Measurements from ENCODE around the gene MCFD2. TPM values are rescaled to one million over a fixed set of nuclear protein-coding genes. Genes with fewer than 3 reads are reported as not detected.

The MCFD2 gene
- polyA plus RNA-seq, 1 of the 3 experiments (the other 2 are of a cell fraction) = 88.2 TPM

DNA sequence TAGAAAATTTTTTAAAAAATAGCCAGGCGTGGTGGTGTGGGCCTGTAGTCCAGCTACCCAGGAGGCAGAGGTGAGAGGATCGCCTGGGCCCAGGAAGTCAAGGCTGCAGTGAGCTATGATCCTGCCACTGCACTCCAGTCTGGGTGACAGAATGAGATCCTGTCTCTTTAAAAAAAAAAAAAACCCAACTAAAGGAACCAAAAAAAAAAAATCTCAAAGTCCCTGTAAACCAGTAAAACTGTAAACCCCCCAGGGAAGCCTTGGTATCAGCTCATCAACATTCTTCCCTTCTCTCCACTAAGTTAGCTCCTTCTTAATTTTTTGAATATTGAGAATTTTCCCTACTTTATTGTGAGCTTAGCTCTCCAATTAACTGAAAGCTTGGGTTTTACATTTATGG is 8.4 kb upstream of the MCFD2 start:
- POLR2A ChIA-PET = interaction anchor here (1.6 kb wide), 1 partner anchor 8 kb away, joined by 3 read pairs; the partner anchor contains the start of gene MCFD2
- no peak overlapping the region for H2AFZ ChIP-seq (ENCODE audit: low read depth)
- CTCF ChIA-PET = interaction anchor here (1.9 to 12.2 kb wide), 3 partner anchors 13 to 400 kb away, joined by 6 to 107 read pairs (median 6); no protein-coding TSS in a partner anchor
- H3K36me3 ChIP-seq (replicated peaks in 1 of 2; ENCODE audit: control insufficient read depth in 1 of 2, insufficient read depth in 2 of 2, low read length in 1 of 2) = peaks cover 0 to 12% of the 10 kb centered on the region in 2 experiments
- H3K9me3 ChIP-seq = peaks cover 17% of the 10 kb centered on the region
- DNase-seq = no peak
- no peaks in the 10 kb centered on the region for H3K27me3 ChIP-seq (ENCODE audit: insufficient read depth)
- H3K4me1 ChIP-seq (ENCODE audit: control insufficient read depth in 1 of 2, insufficient read depth in 2 of 2, low read depth in 1 of 2, low read length in 1 of 2) = peaks cover 0 to 7% of the 10 kb centered on the region in 2 experiments; a peak in 1 of 4 replicates
- no peaks in the 10 kb centered on the region for H4K20me1 ChIP-seq (ENCODE audit: insufficient read depth)
- H3K4me3 ChIP-seq (ENCODE audit: low read depth in 2 of 2, low read length in 1 of 2) = no peak overlapping the region
- no peaks in the 10 kb centered on the region for H3K9me2 ChIP-seq
- TF ChIP-seq EZH2phosphoT487 (IDR thresholded peaks at IDR 0.05; ENCODE audit: borderline replicate concordance, low read depth) (no peak), EP300 (IDR thresholded peaks at IDR 0.05; ENCODE audit: borderline replicate concordance in 1 of 2, low read depth in 1 of 2, low read length in 1 of 2) (no peak), POLR2AphosphoS5 (IDR thresholded peaks at IDR 0.05; ENCODE audit: low read depth, low read length) (no peak), RXRA (IDR thresholded peaks at IDR 0.05; ENCODE audit: borderline replicate concordance, low read depth) (no peak), SIN3A (IDR thresholded peaks at IDR 0.05; ENCODE audit: borderline replicate concordance, low read depth, low read length) (no peak), FOSL2 (IDR thresholded peaks at IDR 0.05; ENCODE audit: borderline replicate concordance, low read depth) (no peak), FOXJ3 (CRISPR knock-in tag; IDR thresholded peaks at IDR 0.05) (no peak), NFIC (IDR thresholded peaks at IDR 0.05; ENCODE audit: borderline replicate concordance) (no peak), RFX5 (IDR thresholded peaks at IDR 0.05; ENCODE audit: low read length) (no peak), ELF1 (IDR thresholded peaks at IDR 0.05) (no peak), TCF12 (IDR thresholded peaks at IDR 0.05) (no peak), TAF1 (IDR thresholded peaks at IDR 0.05; ENCODE audit: borderline replicate concordance, low read depth, low read length) (no peak)
- TF ChIP-seq, protein P1, sequence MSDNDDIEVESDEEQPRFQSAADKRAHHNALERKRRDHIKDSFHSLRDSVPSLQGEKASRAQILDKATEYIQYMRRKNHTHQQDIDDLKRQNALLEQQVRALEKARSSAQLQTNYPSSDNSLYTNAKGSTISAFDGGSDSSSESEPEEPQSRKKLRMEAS (IDR thresholded peaks at IDR 0.05; ENCODE audit: low read depth) = no peak
- whole genome bisulfite sequencing (ENCODE audit: low lambda C conversion rate) = 92% methylated on average over 2 of the region's 2 CpGs
- no peaks in the 10 kb centered on the region for H3F3A ChIP-seq (replicated peaks; ENCODE audit: insufficient read depth)
- no peak overlapping the region for H3K27ac ChIP-seq (ENCODE audit: low read depth in 2 of 2, low read length in 1 of 2)
- no peak overlapping the region for H3K9ac ChIP-seq
- no peaks in the 10 kb centered on the region; the same call in 1 of the 2 replicates for H3K79me2 ChIP-seq (ENCODE audit: insufficient read depth)
- no peak overlapping the region for H3K4me2 ChIP-seq

DNA sequence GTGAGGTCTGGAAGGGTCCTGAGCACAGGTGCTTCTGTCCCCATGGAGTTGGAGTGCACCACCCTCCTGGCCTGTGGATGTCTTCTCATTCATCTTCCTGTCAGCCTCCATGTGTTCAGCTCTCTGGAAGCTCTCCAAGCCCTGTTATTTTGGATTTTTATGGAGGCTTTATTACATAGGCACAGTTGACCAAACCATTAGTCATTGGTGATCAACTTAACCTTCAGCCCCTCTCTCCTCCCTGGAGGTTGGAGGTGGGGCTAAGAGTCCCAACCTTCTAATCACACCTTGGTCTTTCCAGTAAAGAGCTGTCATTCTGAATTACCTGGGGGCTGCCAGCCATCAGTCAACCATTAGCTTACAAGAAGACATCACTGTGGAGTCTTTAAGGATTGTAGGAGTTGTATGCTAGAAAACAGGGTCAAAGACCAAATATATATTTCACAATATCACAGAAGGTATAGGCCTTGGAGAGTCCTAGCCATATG is 7.5 kb upstream of the MCFD2 start:
- ChIA-PET CTCF (interaction anchor here (0.6 to 12.2 kb wide), 5 partner anchors 10 to 904 kb away, joined by 3 to 107 read pairs (median 4); no protein-coding TSS in a partner anchor), POLR2A (no interaction called here)
- Histone ChIP-seq H3K9me2 (no peaks in the 10 kb centered on the region), H3K4me1 (ENCODE audit: control insufficient read depth in 1 of 2, insufficient read depth in 2 of 2, low read depth in 1 of 2, low read length in 1 of 2) (peaks cover 0 to 7% of the 10 kb centered on the region in 2 experiments; a peak in 1 of 4 replicates), H3K4me3 (ENCODE audit: low read depth in 2 of 2, low read length in 1 of 2) (no peak overlapping the region), H3K9me3 (peaks cover 17% of the 10 kb centered on the region), H4K20me1 (ENCODE audit: insufficient read depth) (no peaks in the 10 kb centered on the region), H3K4me2 (no peak overlapping the region), H3K36me3 (replicated peaks in 1 of 2; ENCODE audit: control insufficient read depth in 1 of 2, insufficient read depth in 2 of 2, low read length in 1 of 2) (peaks cover 0 to 8% of the 10 kb centered on the region in 2 experiments), H3K79me2 (ENCODE audit: insufficient read depth) (no peaks in the 10 kb centered on the region; the same call in 1 of the 2 replicates), H3K27ac (ENCODE audit: low read depth in 2 of 2, low read length in 1 of 2) (no peak overlapping the region), H2AFZ (ENCODE audit: low read depth) (no peak overlapping the region), H3K27me3 (ENCODE audit: insufficient read depth) (no peaks in the 10 kb centered on the region), H3K9ac (no peak overlapping the region), H3F3A (replicated peaks; ENCODE audit: insufficient read depth) (no peaks in the 10 kb centered on the region)
- no peak for DNase-seq
- TF ChIP-seq TCF12 (IDR thresholded peaks at IDR 0.05) (no peak), JUND (IDR thresholded peaks at IDR 0.05) (no peak), RAD21 (IDR thresholded peaks at IDR 0.05; ENCODE audit: low read length) (no peak), EP300 (IDR thresholded peaks at IDR 0.05; ENCODE audit: borderline replicate concordance in 1 of 2, low read depth in 1 of 2, low read length in 1 of 2) (no peak)
- TF ChIP-seq, protein P2, sequence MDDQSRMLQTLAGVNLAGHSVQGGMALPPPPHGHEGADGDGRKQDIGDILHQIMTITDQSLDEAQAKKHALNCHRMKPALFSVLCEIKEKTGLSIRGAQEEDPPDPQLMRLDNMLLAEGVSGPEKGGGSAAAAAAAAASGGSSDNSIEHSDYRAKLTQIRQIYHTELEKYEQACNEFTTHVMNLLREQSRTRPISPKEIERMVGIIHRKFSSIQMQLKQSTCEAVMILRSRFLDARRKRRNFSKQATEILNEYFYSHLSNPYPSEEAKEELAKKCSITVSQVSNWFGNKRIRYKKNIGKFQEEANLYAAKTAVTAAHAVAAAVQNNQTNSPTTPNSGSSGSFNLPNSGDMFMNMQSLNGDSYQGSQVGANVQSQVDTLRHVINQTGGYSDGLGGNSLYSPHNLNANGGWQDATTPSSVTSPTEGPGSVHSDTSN (IDR thresholded peaks at IDR 0.05) = peak; percentile 19; the same call in 1 of the 2 replicates

Measured in SK-N-SH (cell line).